Panc1 (cell line): ENCODE data around the gene ARHGEF40. TPM values are rescaled to one million over a fixed set of nuclear protein-coding genes. Genes with fewer than 3 reads are reported as not detected.

Source experiments
- ATAC-seq: fragments of 200-7000 bp; cut with Tn5 transposase; 2 replicates; pipeline ENCODE4 v1.9.1; 2020; ENCODE audit warnings: mild to moderate bottlenecking, moderate library complexity
- BruUV-seq: library from RNA; stranded (reverse); fragments of 400-500 nt; replicated peaks from 2 replicates; lab custom pipeline; 2021; lab: Mats Ljungman, UMichigan
- CTCF ChIA-PET: fragments of 300-600 bp; sonication (Branson Sonifier 250); formaldehyde crosslinking; loops from one replicate; lab custom pipeline; 2022; ENCODE audit warnings: antibody characterized with exemption; lab: Charles Lee
- POLR2A ChIA-PET: fragments of 300-600 bp; sonication (Branson Sonifier 250); formaldehyde crosslinking; loops from one replicate; lab custom pipeline; 2022; ENCODE audit warnings: antibody characterized with exemption; lab: Charles Lee
- DNase-seq: peaks from one replicate; pipeline ENCODE4 v3.0.0-alpha.2; 2010; ENCODE audit warnings: low read depth, low spot score
- H3K27ac ChIP-seq: 2 replicates; pipeline ENCODE4 v1.5.1; 2011; ENCODE audit warnings: mild to moderate bottlenecking, low read length, inconsistent platforms
- H3K27me3 ChIP-seq: fragments of 200-500 bp; sonication (Bioruptor generic); 2 replicates; pipeline ENCODE4 v1.6.0; 2014; ENCODE audit warnings: low read length, inconsistent platforms; ENCODE audit not compliant: control insufficient read depth, insufficient read depth
- H3K36me3 ChIP-seq: fragments of 200-500 bp; sonication (Bioruptor generic); 2 replicates; pipeline ENCODE4 v1.5.1; 2014; ENCODE audit warnings: inconsistent platforms, mild to moderate bottlenecking, low read length, moderate library complexity; ENCODE audit not compliant: control insufficient read depth, insufficient read depth
- H3K4me1 ChIP-seq: 2 replicates; pipeline ENCODE4 v1.5.1; 2011; ENCODE audit warnings: inconsistent platforms, mild to moderate bottlenecking, low read length, moderate library complexity; ENCODE audit not compliant: control insufficient read depth, insufficient read depth
- H3K4me3 ChIP-seq, 2 experiments: 2 replicates each; pipeline ENCODE4 v1.5.1; 2011 to 2012; ENCODE audit warnings: low read depth in 2 of 2, low read length in 2 of 2, mild to moderate bottlenecking in 2 of 2, inconsistent platforms in 1 of 2, moderate library complexity in 1 of 2
- H3K9me3 ChIP-seq: fragments of 200-500 bp; sonication (Bioruptor generic); 2 replicates; pipeline ENCODE4 v1.5.1; 2014; ENCODE audit warnings: low read depth, mild to moderate bottlenecking, inconsistent platforms, low read length, moderate library complexity; ENCODE audit not compliant: control insufficient read depth, insufficient read depth
- CTCF ChIP-seq: fragments of 450-650 bp; IDR thresholded peaks from 2 replicates; pipeline ENCODE4 v1.5.1; 2017; ENCODE audit warnings: mild to moderate bottlenecking
- POLR2AphosphoS5 ChIP-seq: IDR thresholded peaks from 2 replicates; pipeline ENCODE4 v1.6.1; 2012; ENCODE audit warnings: mild to moderate bottlenecking, low read depth, low read length, moderate library complexity
- REST ChIP-seq, 2 experiments: IDR thresholded peaks; 2 replicates each; pipeline ENCODE4 v1.6.1; 2011 to 2012; ENCODE audit warnings: low read depth in 2 of 2, control low read depth in 1 of 2, low read length in 1 of 2, mild to moderate bottlenecking in 1 of 2, moderate library complexity in 1 of 2; ENCODE audit not compliant: insufficient read depth in 1 of 2
- SIN3A ChIP-seq: IDR thresholded peaks from 2 replicates; pipeline ENCODE4 v1.6.1; 2012; ENCODE audit warnings: low read depth, mild to moderate bottlenecking, low read length, moderate library complexity, borderline replicate concordance; ENCODE audit not compliant: insufficient read depth
- TCF7L2 ChIP-seq: IDR thresholded peaks from 2 replicates; pipeline ENCODE4 v1.6.1; 2011; ENCODE audit warnings: mild to moderate bottlenecking, low read depth, low read length, inconsistent platforms
- in situ Hi-C: cut with HindIII; loops from 2 replicates; pipeline ENCODE4 v1.10.0; 2016; ENCODE audit warnings: low sequenced_read_pairs, low pct_unique_long_range_greater_than_20kb
- intact Hi-C: fragments of 100-400 bp; cut with micrococcal nuclease; formaldehyde crosslinking; loops from one replicate; pipeline ENCODE4 v1.10.0; 2022; ENCODE audit not compliant: unreplicated experiment
- total RNA-seq: library from RNA; stranded (reverse); gene quantifications from one replicate; pipeline ENCODE4 v1.2.1, GENCODE V29; 2021; ENCODE audit not compliant: unreplicated experiment

ARHGEF40 gene
- total RNA-seq, 1 experiment from 2014 or later, result 11.1 TPM

- POLR2A ChIA-PET, result no interaction called here
- no peak within 1 kb of the TSS for H3K27ac ChIP-seq
- in situ Hi-C loops, result no loop called here
Observed at GRCh38 chr14:21041676-21042433, 28.2 kb upstream of the ARHGEF40 start, which contains the start of gene RNASE7. TSS of gene RNASE7 (plus strand) at chr14:21042362. CDS start at chr14:21042993, 631 bp downstream.

GRCh38 chr14:21042918-21043317, 27.2 kb upstream of the ARHGEF40 start:
- peaks cover 2% of the 10 kb centered on the region for H3K27me3 ChIP-seq
- H3K4me3 ChIP-seq, result no peak overlapping the region
- TF ChIP-seq TCF7L2 (no peak), REST (IDR thresholded peaks at IDR 0.05; ENCODE audit: insufficient read depth in 1 of 2, low read depth in 2 of 2, low read length in 1 of 2) (no peak), SIN3A (no peak)
- intact Hi-C loops, result no loop called here
- H3K27ac ChIP-seq, result no peak overlapping the region
- H3K9me3 ChIP-seq, result no peaks in the 10 kb centered on the region
- H3K4me1 ChIP-seq, result no peaks in the 10 kb centered on the region
- no peak for DNase-seq
- in situ Hi-C loops, result no loop called here
- ChIA-PET POLR2A (no interaction called here), CTCF (interaction anchor here (1.2 kb wide), 1 partner anchor 28 kb away, joined by 5 read pairs; no protein-coding TSS in a partner anchor)
- H3K36me3 ChIP-seq, result no peaks in the 10 kb centered on the region
- BruUV-seq, result no TSS peak
- no peak for ATAC-seq

More at GRCh38 chr14:21041676-21042433, 28.2 kb upstream of the ARHGEF40 start, which contains the start of gene RNASE7:
- no peaks in the 10 kb centered on the region for H3K4me1 ChIP-seq
- H3K9me3 ChIP-seq, result no peaks in the 10 kb centered on the region
- no peak for ATAC-seq
- no TSS peak for BruUV-seq
- H3K4me3 ChIP-seq, result no peak within 1 kb of the TSS
- H3K36me3 ChIP-seq, result no peaks in the 10 kb centered on the region
- intact Hi-C loops, result loop anchor here (2.0 kb wide), 1 partner anchor 27 kb away; no protein-coding TSS in a partner anchor
- CTCF ChIA-PET, result no interaction called here
- no peak for TF ChIP-seq SIN3A
- TF ChIP-seq POLR2AphosphoS5, result no peak
- no peak for TF ChIP-seq CTCF
- no peak for TF ChIP-seq REST (IDR thresholded peaks at IDR 0.05; ENCODE audit: insufficient read depth in 1 of 2, low read depth in 2 of 2, low read length in 1 of 2)
- no peak for TF ChIP-seq TCF7L2
- no peak for DNase-seq
- peaks cover 2% of the 10 kb centered on the region for H3K27me3 ChIP-seq
